Measurements from ENCODE around the gene UGT1A5.
"Not testable (repeated sequence)": the region's sequence is repeated elsewhere in the genome, so short reads cannot be mapped to it uniquely, and the experiment has no call there.

Gene UGT1A5

DNA sequence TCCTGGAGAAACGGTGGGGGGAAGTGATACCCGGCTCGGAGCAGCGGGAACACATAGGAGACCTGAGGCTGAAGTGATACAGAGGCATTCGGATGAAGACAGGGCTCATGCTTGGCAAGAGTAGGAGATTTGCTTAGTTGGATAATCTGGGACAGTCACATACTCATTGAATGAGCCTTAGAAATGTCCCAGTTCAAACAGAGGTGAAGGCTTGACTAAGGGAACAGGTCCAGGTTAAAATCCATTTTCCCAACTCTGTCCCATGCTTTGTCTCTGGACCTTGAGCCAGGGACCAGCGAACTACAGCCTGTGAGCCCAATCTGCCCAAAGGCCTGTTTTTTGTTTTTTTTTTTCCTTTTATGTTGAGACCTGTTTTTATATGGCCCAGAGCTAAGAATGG, 18.7 kb upstream of the UGT1A5 start:
- no peak for DNase-seq (ENCODE audit: low read depth)

DNA sequence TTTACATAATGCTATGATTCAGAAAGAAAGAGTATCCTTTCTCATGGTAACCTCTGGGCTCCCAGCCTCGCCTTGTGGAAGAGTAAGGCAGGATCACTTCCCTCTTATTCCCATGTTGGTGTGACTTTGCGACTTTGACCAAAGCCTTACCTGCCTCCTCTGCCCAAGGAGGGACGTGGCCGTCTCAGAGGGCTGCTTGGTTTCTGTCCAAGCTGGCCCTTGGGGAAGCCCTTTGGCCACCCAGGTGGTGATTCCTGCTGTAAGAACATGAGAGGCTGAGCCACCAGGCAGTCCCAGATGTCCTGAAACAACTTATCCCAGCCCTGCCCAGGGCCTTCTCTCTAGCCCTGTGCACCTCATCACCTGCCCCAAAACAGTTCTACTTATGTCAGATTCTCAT, 14.0 kb upstream of the UGT1A5 start:
- no peak for DNase-seq (ENCODE audit: low read depth)

DNA sequence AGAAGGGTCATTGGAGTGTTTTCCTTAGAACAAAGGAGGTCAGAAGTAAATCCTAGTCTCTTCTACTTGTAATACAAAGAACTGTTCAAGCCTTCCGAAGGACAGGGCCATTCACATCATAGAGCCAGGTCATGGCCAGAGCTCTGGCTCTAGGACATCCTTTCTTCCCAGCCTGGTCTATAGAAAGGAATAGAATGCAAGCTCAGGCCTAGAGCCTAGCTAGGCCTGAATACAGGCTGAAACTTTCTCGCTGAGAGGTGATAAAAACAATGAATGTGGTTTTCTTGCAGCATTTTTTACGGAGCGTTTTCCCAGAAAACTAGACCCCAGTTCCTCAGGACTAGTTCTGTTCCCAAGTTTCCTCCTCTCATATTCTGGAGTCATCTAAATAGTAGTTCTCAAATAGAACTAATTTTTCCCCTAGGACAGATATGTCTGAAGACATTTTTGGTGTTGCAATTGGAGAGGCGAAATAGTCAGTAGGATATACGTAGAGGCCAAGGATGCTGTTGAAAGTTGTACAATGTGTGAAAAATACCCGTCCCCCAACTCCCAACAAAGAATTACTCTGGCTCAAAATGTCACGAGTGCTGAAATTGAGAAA, 13.2 kb upstream of the UGT1A5 start:
- no peak for DNase-seq (ENCODE audit: low read depth)

DNA sequence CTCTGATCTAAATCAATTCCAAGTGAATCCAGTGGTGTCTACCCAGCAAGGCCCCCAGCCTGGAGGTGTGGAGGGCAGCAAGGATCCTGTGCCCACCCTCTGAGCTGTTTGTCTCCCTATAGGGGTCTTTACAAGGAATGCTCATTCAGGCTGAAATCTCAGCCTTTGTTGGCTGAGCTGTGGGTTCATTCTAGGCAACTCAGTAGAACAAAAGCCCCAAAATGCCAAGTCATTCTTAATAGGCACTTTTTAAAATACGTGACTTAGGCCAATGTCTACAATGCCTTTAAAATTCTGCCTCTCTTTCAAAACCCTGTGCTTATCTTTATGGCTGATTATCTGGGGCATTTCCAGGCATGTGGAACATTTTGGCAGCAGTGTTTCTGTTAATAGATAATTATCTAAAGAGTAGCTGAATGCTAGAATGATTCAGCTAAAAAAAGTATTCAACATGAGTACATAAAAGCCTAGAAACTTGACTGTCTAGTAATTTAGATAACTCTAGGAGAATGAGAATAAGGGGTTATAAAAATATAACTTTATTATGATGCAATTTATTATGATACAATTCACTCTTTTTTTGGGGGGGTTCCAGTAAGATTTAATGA, 12.6 kb upstream of the UGT1A5 start:
- DNase-seq (ENCODE audit: low read depth) = no peak

DNA sequence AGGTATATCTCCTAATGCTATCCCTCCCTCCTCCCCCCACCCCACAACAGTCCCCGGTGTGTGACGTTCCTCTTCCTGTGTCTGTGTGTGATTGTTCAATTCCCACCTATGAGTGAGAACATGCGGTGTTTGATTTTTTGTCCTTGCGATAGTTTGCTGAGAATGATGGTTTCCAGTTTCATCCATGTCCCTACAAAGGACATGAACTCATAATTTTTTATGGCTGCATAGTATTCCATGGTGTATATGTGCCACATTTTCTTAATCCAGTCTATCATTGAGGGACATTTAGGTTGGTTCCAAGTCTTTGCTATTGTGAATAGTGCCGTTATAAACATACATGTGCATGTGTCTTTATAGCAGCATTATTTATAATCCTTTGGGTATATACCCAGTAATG, 11.9 kb upstream of the UGT1A5 start:
- not testable (repeated sequence) for DNase-seq (ENCODE audit: low read depth)

DNA sequence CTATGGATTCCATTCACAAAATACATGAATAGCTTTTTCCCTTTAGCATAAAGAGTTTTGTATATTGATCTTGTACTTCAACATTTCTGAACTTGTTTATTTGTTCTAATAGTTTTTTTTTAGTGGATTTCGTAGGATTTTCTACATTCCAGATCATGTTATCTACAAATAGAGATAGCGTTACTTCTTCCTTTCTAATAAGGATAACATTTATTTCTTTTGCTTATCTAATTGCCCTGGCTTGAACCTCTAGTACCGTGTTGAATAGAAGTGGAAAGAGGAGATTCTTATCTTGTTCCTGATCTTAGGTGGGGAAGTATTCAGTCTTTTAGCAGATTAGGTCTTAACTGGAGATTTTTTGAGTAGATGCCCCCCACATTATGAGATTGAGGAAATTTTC, 10.5 kb upstream of the UGT1A5 start:
- no peak for DNase-seq (ENCODE audit: low read depth)

DNA sequence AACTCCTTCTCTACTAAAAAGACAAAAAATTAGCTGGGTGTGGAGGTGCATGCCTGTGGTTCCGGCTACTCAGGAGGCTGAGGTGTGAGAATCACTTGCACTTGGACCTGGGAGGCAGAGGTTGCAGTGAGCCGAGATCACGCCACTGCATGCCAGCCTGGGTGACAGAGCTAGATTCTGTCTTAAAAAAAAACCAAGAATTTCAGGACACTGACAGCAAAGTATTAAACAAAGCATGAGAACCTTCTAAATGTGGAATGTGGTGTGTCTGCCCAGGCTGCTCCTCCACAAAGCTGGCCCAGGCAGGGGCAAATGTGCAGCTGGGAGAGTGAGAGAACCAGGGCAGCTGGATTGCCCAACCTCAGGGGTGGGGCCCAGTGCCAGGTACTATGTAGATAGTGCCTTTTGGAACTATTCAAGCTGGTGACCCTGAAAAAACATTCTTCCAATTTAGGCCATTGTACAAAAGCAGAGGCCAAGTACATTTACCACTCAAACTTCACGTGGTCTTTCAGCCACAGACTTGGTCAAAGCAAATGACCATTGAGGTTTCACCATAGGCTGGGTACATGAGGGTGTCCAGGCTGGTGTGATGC, 6.7 kb upstream of the UGT1A5 start:
- no peak for DNase-seq (ENCODE audit: low read depth)

DNA sequence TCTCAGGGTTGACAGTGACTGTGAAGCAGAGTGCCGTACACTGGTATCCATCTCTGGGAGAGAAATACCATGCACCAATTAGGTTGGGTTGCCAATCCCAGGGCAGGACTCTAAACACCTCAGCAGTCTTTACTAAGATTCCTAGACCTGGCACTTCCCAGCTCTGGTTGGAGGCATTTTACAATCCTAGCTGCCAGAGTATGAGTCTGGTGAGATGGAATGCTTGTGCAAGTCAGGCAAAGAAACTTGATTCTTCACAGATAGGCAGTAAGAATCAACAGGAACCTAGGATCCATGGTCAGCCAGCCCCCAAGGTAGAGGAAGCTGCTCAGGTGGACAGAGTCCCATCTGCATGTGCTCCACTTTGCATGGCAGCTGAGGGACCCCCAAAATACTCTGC, 6.0 kb upstream of the UGT1A5 start:
- no peak for DNase-seq (ENCODE audit: low read depth)

DNA sequence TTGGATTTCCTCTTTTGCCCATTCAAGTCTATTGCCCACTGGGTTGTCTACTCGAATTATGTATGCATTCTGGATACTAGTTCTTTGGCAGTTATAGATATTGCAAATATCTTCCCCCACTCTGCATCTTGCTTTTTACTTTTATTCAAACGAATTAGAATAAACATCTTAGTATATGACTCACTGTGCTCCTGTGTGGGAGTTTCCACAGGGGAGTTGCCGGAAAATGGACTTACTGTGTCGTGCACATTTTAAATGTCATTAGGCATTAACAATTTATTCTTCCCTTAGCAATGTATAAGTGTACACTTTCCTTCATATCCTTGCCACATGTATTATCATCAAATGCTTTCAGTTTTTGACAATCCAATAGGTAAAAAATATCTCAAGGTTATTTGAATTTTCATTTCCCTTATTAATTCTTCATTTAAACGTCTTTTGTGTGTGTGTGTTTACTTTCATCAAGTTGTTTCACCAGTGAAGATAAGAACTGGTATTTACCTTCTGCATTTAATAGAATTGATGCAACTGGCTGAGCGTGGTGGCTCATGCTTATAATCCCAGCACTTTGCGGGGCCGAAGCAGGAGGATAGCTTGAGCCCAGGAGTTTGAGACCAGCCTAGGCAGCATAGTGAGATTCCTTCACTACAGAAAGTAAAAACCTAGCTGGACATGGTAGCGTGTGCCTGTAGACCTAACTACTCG, 4.6 kb upstream of the UGT1A5 start:
- DNase-seq (ENCODE audit: low read depth) = no peak

DNA sequence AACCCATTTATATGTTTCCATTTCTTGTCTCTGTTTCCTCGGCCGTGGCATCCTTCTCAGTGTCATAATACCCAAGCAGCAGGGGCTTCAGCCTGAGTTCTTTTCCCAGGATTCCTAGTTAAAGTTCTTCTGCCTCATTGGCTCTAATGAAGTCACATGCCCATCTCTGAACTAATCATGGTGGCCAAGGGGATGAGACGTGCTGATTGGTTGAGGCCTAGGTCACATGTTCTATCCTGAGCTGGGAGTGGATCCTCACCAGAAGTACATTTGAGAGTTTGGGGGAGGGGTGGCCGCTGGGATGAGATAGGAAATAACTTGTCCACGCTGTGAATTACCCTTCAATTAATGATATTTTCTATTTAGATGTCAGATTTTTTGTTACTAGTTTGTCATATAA, 3.8 kb upstream of the UGT1A5 start:
- no peak for DNase-seq (ENCODE audit: low read depth)

DNA sequence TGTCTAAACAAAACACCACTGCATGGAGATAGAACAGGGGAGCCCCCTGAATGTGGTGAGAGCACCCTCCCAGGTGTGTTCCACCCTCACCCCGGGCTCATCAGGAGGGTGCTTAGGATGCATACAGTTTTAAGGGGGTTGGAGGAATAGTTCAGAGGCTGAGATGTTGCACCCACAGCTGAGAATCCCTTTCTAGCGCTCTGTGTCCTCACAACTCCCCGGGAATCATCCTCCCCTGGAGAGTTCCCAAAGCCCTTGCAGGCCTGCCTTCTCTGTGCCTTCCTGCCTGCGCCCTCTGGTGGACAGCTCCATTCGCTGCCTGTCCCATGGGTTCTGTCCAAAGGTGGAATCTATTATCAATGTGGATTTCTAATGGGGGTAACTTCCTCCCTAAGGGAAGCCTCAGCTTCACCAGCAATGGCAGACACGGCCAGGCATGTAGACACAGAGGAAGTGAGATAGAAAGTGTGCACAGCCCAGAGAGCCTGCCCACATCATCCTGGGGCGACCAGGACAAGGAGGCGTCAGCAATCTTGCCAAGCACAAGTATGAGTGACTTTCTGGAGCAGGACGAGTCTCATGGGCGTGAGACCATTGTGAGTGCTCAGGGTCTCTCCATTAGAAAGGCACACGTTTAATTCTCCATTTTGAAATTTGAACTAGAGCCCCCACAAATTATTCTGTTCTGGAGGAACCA, 1.2 kb upstream of the UGT1A5 start:
- DNase-seq (ENCODE audit: low read depth) = peak; percentile 51

DNA sequence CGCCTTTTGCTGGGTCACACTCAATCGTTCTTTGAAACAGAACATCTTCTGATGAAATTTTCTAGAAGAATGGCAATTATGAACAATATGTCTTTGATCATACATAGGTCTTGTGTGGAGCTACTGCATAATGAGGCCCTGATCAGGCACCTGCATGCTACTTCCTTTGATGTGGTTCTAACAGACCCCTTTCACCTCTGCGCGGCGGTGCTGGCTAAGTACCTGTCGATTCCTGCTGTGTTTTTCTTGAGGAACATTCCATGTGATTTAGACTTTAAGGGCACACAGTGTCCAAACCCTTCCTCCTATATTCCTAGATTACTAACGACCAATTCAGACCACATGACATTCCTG, 532 bp downstream of the UGT1A5 start:
- DNase-seq (ENCODE audit: low read depth) = no peak

DNA sequence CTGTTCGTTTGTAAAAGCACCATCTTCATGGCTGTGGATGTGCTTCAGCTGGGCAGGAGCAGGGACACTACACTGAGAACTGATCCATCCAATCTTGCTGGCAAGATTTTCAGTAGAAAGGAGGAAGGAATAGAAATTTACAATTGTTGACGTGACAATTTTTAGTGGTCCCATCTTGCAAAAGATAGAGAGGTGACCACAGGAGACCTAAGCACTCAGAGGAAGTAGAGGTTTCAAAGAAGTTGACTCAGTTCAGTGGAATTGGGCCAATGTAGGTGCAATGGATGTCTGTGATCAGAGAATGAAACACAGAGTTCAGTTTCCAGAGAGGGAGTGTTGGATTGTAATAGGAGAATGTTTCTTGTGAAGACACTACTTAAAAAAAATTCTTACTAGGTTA, 1.4 kb downstream of the UGT1A5 start:
- no peak for DNase-seq (ENCODE audit: low read depth)

DNA sequence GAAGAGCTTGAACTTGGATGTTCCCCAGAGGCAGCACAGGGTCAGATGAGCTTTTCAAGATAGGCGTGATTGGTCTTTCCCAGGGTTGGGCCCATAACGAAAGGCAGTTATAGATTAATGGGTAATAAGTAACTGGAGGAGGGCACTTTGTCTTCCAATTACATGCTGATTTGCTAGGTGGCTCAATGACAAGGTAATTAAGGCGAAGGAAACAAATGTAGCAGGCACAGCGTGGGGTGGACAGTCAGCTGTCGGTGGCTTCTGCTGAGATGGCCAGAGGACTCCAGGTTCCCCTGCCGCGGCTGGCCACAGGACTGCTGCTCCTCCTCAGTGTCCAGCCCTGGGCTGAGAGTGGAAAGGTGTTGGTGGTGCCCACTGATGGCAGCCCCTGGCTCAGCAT, 5.8 kb downstream of the UGT1A5 start, which contains the start of gene UGT1A4:
Gene UGT1A4, plus strand, starts transcription at position 185 of the 400 bp plus-strand sequence. Its CDS starts 85 bp downstream, at position 270.
- DNase-seq (ENCODE audit: low read depth) = no peak

DNA sequence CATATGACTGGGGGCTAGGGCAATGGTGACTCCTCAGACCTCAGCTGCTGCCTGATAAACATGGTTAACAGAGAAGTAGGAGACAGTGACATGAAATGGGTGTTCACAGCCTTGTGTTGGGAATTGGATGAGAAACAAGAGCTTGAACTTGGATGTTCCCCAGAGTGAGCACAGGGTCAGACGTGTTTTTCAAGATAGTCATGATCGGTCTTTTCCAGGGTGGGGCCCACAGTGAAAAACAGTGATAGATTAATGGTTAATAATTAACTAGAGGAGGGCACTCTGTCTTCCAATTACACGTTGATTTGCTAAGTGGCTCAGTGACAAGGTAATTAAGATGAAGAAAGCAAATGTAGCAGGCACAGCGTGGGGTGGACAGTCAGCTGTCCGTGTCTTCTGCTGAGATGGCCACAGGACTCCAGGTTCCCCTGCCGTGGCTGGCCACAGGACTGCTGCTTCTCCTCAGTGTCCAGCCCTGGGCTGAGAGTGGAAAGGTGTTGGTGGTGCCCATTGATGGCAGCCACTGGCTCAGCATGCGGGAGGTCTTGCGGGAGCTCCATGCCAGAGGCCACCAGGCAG, 16.1 kb downstream of the UGT1A5 start, which contains the start of gene UGT1A3:
Gene UGT1A3, plus strand, starts transcription at position 320 of the 579 bp plus-strand sequence. Its CDS starts 85 bp downstream, at position 405.
- no peak for DNase-seq (ENCODE audit: low read depth)

DNA sequence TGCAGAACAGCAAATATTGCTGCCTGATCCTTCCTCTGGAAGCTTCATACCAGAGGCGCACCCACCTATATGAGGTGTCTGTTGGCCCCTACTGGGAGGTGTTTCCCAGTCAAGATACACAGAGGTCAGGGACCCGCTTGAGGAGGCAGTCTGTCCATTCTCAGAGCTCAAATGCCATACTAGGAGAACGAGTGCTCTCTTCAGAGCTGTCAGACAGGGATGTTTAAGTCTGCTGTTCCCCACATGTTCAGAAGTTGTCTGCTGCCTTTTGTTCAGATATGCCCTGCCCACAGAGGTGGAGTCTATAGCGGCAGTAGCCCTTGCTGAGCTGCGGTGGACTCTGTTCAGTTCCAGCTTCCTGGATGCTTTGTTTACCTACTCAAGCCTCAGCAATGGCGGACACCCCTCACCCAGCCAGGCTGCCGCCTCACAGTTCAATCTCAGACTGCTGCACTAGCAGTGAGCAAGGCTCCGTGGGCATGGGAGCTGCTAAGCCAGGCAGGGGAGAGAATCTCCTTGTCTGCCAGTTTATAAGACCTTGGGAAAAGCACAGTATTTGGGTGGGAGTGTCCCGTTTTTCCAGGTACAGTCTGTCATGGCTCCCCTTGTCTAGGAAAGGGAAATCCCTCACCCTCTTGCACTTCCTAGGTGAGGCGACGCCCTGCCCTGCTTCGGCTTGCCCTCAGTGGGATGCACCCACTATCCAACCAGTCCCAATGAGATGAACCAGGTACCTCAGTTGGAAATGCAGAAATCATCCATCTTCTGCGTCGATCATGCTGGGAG, 24.4 kb downstream of the UGT1A5 start:
- DNase-seq (ENCODE audit: low read depth) = not testable (repeated sequence)

DNA sequence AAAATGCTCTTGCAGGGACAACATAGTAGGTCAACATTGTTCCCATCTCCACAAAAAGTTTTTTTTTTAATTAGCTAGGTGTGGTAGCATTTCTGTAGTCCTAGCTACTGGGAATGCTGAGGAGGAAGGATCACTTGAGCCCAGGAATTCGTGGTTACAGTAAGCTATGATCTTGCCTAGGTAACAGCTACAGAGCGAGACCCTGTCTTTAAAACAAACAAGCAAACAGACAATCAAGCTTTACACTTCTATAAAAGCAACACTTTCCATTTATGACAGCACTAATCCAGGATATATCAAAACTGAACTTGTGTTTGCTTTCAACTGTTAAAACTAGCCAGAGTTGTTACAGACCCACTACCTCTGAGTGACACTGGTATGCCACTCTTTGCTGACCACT, 28.2 kb downstream of the UGT1A5 start:
- DNase-seq (ENCODE audit: low read depth) = no peak

DNA sequence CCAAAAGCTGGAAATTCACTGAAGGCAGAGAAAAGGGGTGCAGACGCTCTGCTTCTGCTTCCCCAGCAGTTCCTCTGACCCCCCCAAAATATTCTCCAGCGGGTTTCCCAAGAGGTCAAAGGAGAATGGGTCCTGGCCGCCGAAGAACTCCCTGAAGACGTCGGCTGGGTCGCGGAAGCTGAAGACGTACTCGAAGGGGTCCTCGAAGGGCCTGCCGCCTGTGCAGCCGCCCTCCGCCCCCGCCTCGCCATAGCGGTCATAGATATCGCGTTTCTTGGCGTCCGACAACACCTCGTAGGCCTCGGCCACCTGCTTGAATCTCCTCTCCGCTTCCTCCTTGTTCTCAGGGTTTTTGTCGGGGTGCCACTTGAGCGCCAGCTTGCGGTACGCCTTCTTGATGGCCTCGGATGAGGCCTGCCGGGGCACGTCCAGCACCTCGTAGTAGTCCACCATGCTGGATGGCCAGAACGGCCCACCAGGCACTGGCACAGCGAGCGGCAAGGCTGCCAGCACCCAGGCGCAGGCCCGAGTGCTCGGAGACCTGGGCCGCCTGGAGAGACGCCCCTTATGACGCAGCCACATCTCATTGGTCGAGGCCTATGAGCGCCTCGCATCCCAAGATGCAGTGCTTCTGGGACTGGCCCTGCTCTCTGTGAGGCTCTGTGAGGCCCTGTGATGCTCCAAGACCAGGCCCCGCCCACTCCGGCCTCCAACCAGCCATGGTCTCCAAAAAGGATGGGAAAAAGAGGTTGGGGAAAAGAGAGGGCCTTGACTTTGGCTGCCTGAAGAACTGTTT, 31.0 kb downstream of the UGT1A5 start:
- no peak for DNase-seq (ENCODE audit: low read depth)

DNA sequence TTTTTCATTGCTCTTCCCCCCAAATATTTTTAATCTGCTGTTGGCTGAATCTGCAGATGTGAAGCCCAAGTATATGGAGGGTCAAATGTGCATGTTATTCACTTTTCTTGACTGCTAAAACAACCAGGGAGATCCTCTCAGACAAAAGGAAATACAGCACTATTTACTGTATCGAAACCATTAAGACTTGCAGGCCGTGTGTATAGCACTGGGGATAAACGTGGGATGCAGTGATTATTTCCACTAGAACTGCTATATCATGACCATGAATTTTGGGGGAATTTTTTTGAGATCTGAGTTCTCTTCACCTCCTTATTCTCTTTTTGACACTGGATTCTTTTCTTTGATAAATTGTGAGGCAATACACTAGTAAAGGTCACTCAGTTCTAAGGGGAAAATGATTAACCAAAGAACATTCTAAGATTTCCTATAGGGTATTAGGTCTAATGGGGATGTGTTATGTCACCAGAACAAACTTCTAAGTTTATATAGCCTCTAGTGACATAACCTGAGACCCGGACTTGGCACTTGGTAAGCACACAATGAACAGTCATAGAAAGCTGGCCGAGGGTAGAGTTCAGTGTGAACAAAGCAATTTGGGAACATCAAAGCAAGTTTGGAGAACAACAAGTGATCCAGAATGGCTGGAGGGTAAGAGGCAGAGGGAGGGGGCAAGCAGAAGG, 32.5 kb downstream of the UGT1A5 start:
- DNase-seq (ENCODE audit: low read depth) = no peak

DNA sequence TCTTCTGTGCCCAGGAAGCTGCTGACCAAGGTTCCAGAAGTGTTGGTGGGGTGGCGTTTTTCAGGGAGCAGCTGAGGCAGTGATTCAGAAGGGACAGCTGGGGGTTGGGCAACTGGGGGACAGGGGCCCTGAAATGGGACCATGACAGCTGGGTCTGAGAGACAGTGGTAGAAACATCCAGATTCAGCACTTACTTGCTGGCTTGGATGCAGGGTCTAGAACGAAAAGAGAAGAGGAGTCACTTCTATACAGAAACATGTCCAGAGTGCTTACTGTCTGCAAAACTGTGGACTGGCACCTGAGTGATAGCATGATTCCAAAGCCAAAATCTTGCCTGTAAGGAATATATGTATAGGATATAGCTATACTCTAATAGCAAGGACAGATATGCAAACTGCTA, 33.1 kb downstream of the UGT1A5 start:
- not testable (repeated sequence) for DNase-seq (ENCODE audit: low read depth)
